ENCODE results near the gene FGD6. TPM values are rescaled to one million over a fixed set of nuclear protein-coding genes. Genes with fewer than 3 reads are reported as not detected.
A peak's percentile ranks its signal among the peaks of the same experiment; 100 is the strongest.

The FGD6 gene
- total and polyA plus RNA-seq, 4 donors = 2.4 to 26.4 (median 9.0) TPM

- DNase-seq = no peak
Measured at GRCh38 chr12:95085612-95086011, 131.7 kb downstream of the FGD6 start.

GRCh38 chr12:95083938-95084337 is 133.3 kb downstream of the FGD6 start:
- H3K4me1 ChIP-seq (ENCODE audit: control insufficient read depth in 5 of 5, insufficient read depth in 5 of 5, low read length in 5 of 5) = peaks cover 0 to 17% (median 4%) of the 10 kb centered on the region in 5 donors
- peaks cover 4 to 6% (median 5%) of the 10 kb centered on the region in 4 donors for H3K36me3 ChIP-seq (ENCODE audit: control insufficient read depth in 4 of 4, insufficient read depth in 4 of 4, low read length in 4 of 4)
- no peak overlapping the region for H3K9ac ChIP-seq (ENCODE audit: insufficient read depth in 1 of 2, low read length in 2 of 2)
- TF ChIP-seq, protein P1, sequence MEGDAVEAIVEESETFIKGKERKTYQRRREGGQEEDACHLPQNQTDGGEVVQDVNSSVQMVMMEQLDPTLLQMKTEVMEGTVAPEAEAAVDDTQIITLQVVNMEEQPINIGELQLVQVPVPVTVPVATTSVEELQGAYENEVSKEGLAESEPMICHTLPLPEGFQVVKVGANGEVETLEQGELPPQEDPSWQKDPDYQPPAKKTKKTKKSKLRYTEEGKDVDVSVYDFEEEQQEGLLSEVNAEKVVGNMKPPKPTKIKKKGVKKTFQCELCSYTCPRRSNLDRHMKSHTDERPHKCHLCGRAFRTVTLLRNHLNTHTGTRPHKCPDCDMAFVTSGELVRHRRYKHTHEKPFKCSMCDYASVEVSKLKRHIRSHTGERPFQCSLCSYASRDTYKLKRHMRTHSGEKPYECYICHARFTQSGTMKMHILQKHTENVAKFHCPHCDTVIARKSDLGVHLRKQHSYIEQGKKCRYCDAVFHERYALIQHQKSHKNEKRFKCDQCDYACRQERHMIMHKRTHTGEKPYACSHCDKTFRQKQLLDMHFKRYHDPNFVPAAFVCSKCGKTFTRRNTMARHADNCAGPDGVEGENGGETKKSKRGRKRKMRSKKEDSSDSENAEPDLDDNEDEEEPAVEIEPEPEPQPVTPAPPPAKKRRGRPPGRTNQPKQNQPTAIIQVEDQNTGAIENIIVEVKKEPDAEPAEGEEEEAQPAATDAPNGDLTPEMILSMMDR (IDR thresholded peaks at IDR 0.05; ENCODE audit: control extremely low read depth, extremely low read depth) = no peak
- DNase-seq = peak; percentile 65 to 87 (median 80)
- H3K27me3 ChIP-seq (ENCODE audit: control insufficient read depth in 3 of 3, insufficient read depth in 3 of 3, low read length in 2 of 3) = no peaks in the 10 kb centered on the region
- H3K4me3 ChIP-seq = no peak overlapping the region
- H3K27ac ChIP-seq (ENCODE audit: low read depth in 1 of 2, low read length in 1 of 2) = peak overlapping the region in 1 of 2 donors; percentile 50
- ATAC-seq (ENCODE audit: insufficient read depth, low FRiP score) = peak; percentile 11
- WGBS, 2 donors = 52 to 53% methylated on average over 4 of the region's 4 CpGs
- H3K9me3 ChIP-seq (ENCODE audit: control insufficient read depth in 4 of 4, insufficient read depth in 3 of 4, low read length in 3 of 4) = no peaks in the 10 kb centered on the region

More at GRCh38 chr12:95085612-95086011, 131.7 kb downstream of the FGD6 start:
- no peak overlapping the region for H3K4me3 ChIP-seq
- no peak overlapping the region for H3K27ac ChIP-seq (ENCODE audit: low read depth in 1 of 2, low read length in 1 of 2)
- no peak overlapping the region for H3K9ac ChIP-seq (ENCODE audit: insufficient read depth in 1 of 2, low read length in 2 of 2)
- H3K4me1 ChIP-seq (ENCODE audit: control insufficient read depth in 5 of 5, insufficient read depth in 5 of 5, low read length in 5 of 5) = peaks cover 0 to 17% (median 4%) of the 10 kb centered on the region in 5 donors
- ATAC-seq (ENCODE audit: insufficient read depth, low FRiP score) = no peak
- H3K27me3 ChIP-seq (ENCODE audit: control insufficient read depth in 3 of 3, insufficient read depth in 3 of 3, low read length in 2 of 3) = no peaks in the 10 kb centered on the region
- no peaks in the 10 kb centered on the region for H3K9me3 ChIP-seq (ENCODE audit: control insufficient read depth in 4 of 4, insufficient read depth in 3 of 4, low read length in 3 of 4)
- peaks cover 6 to 17% (median 7%) of the 10 kb centered on the region in 4 donors for H3K36me3 ChIP-seq (ENCODE audit: control insufficient read depth in 4 of 4, insufficient read depth in 4 of 4, low read length in 4 of 4)
- TF ChIP-seq, protein P1 (IDR thresholded peaks at IDR 0.05; ENCODE audit: control extremely low read depth, extremely low read depth) = no peak

DNA sequence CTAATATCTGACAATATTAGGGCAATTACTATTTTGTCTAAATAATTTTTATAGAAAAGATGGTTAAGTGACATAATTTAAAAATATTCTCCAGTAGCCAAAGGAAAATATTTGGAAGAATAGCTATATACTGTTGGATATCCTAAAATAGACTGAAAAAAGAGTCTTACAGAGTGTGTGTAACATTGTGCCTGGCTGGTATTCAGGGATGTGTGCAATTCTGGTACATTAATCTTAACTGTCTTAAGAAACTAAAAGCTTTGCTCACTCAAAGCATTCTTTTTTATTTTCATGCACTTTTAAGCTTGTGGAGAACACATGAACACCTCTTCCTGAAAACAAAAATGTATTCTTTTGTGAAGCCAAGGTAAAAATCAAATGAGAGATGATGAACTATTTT is 133.8 kb downstream of the FGD6 start:
- Histone ChIP-seq H3K9ac (ENCODE audit: insufficient read depth in 1 of 2, low read length in 2 of 2) (no peak overlapping the region), H3K27ac (ENCODE audit: low read depth in 1 of 2, low read length in 1 of 2) (no peak overlapping the region), H3K4me1 (ENCODE audit: control insufficient read depth in 5 of 5, insufficient read depth in 5 of 5, low read length in 5 of 5) (peaks cover 0 to 17% (median 4%) of the 10 kb centered on the region in 5 donors), H3K4me3 (no peak overlapping the region), H3K36me3 (ENCODE audit: control insufficient read depth in 4 of 4, insufficient read depth in 4 of 4, low read length in 4 of 4) (peaks cover 4 to 7% (median 6%) of the 10 kb centered on the region in 4 donors), H3K9me3 (ENCODE audit: control insufficient read depth in 4 of 4, insufficient read depth in 3 of 4, low read length in 3 of 4) (no peaks in the 10 kb centered on the region), H3K27me3 (ENCODE audit: control insufficient read depth in 3 of 3, insufficient read depth in 3 of 3, low read length in 2 of 3) (no peaks in the 10 kb centered on the region)
- TF ChIP-seq, protein P1 (IDR thresholded peaks at IDR 0.05; ENCODE audit: control extremely low read depth, extremely low read depth) = no peak
- DNase-seq = peak in 1 of 3 donors; percentile 40
- ATAC-seq (ENCODE audit: insufficient read depth, low FRiP score) = no peak

DNA sequence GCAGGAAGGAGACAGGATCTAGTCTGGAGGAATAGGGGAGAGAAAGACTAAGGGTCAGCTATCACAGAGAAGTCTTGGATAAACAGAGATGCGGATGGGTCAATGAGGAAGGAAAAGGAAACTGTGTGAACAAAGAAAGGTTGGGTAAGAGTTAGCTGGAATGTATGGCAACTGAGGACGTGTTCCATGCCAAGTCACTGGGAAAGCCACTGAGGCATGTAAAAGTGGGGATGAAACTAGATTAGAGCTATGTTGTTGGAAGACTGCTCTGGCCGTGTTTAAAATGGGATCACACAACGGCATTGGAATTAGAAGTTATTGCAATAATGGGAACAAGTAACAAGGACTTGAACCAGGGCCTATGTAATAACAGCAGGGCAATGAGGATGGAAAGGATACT is 139.9 kb downstream of the FGD6 start:
- ATAC-seq (ENCODE audit: insufficient read depth, low FRiP score) (no peak), DNase-seq (no peak)
- Histone ChIP-seq H3K9me3 (ENCODE audit: control insufficient read depth in 4 of 4, insufficient read depth in 3 of 4, low read length in 3 of 4) (no peaks in the 10 kb centered on the region), H3K27me3 (ENCODE audit: control insufficient read depth in 3 of 3, insufficient read depth in 3 of 3, low read length in 2 of 3) (no peaks in the 10 kb centered on the region), H3K4me3 (no peak overlapping the region), H3K9ac (ENCODE audit: insufficient read depth in 1 of 2, low read length in 2 of 2) (no peak overlapping the region), H3K4me1 (ENCODE audit: control insufficient read depth in 5 of 5, insufficient read depth in 5 of 5, low read length in 5 of 5) (no peaks in the 10 kb centered on the region), H3K27ac (ENCODE audit: low read depth in 1 of 2, low read length in 1 of 2) (no peak overlapping the region), H3K36me3 (ENCODE audit: control insufficient read depth in 4 of 4, insufficient read depth in 4 of 4, low read length in 4 of 4) (peaks cover 0 to 5% (median 2%) of the 10 kb centered on the region in 4 donors)
- WGBS, 2 donors = 65 to 68% methylated on average over 4 of the region's 4 CpGs
- TF ChIP-seq, protein P1 (IDR thresholded peaks at IDR 0.05; ENCODE audit: control extremely low read depth, extremely low read depth) = no peak
